RPMI8226 (cell line): Measurements from ENCODE around the gene ENGASE.
"Not testable (repeated sequence)": the region's sequence is repeated elsewhere in the genome, so short reads cannot be mapped to it uniquely, and the experiment has no call there.

Experiments
- DNase-seq: peaks from one replicate; pipeline ENCODE4 v3.0.0-alpha.2; 2015

Gene ENGASE

GRCh38 chr17:79053251-79053925, 21.2 kb upstream of the ENGASE start:
- no peak for DNase-seq

GRCh38 chr17:79054200-79054960, 20.2 kb upstream of the ENGASE start:
- no peak for DNase-seq

- DNase-seq, result no peak
Measured at GRCh38 chr17:79055197-79055596, 19.4 kb upstream of the ENGASE start.

GRCh38 chr17:79057737-79058385, 16.8 kb upstream of the ENGASE start:
- DNase-seq, result no peak

GRCh38 chr17:79062691-79063090, 11.9 kb upstream of the ENGASE start:
- DNase-seq, result no peak

- no peak for DNase-seq
Measured at GRCh38 chr17:79064026-79064425, 10.6 kb upstream of the ENGASE start.

- peak; percentile 41 for DNase-seq
Measured at GRCh38 chr17:79065105-79065670, 9.4 kb upstream of the ENGASE start.

- DNase-seq, result no peak
Measured at GRCh38 chr17:79066963-79067362, 7.7 kb upstream of the ENGASE start.

GRCh38 chr17:79070266-79070880, 4.3 kb upstream of the ENGASE start:
- no peak for DNase-seq

GRCh38 chr17:79071161-79071740, 3.4 kb upstream of the ENGASE start:
- DNase-seq, result no peak

GRCh38 chr17:79072544-79072943, 2.1 kb upstream of the ENGASE start:
- peak; percentile 47 for DNase-seq

- no peak for DNase-seq
Measured at GRCh38 chr17:79073016-79073705, 1.5 kb upstream of the ENGASE start.

- DNase-seq, result no peak
Measured at GRCh38 chr17:79073706-79074088, 927 bp upstream of the ENGASE start.

GRCh38 chr17:79074121-79074648, 439 bp upstream of the ENGASE start:
- not testable (repeated sequence) for DNase-seq

- DNase-seq, result peak; percentile 22
Measured at GRCh38 chr17:79075446-79075750, 774 bp downstream of the ENGASE start.

- no peak for DNase-seq
Measured at GRCh38 chr17:79075861-79076406, 1.3 kb downstream of the ENGASE start.

GRCh38 chr17:79077587-79077986, 3.0 kb downstream of the ENGASE start:
- DNase-seq, result no peak

- no peak for DNase-seq
Measured at GRCh38 chr17:79078476-79079190, 4.0 kb downstream of the ENGASE start.

- no peak for DNase-seq
Measured at GRCh38 chr17:79079421-79080200, 5.0 kb downstream of the ENGASE start.

GRCh38 chr17:79080349-79080748, 5.7 kb downstream of the ENGASE start:
- DNase-seq, result no peak
